GM21360 (cell line): Measurements from ENCODE around the gene AK5.
"Not testable (repeated sequence)": the region's sequence is repeated elsewhere in the genome, so short reads cannot be mapped to it uniquely, and the experiment has no call there.

Source experiments
- ATAC-seq: cut with Tn5 transposase; IDR thresholded peaks from one replicate; pipeline ENCODE4 v1.9.1; 2021; ENCODE audit warnings: mild to moderate bottlenecking, moderate library complexity; ENCODE audit not compliant: unreplicated experiment

AK5 gene

DNA sequence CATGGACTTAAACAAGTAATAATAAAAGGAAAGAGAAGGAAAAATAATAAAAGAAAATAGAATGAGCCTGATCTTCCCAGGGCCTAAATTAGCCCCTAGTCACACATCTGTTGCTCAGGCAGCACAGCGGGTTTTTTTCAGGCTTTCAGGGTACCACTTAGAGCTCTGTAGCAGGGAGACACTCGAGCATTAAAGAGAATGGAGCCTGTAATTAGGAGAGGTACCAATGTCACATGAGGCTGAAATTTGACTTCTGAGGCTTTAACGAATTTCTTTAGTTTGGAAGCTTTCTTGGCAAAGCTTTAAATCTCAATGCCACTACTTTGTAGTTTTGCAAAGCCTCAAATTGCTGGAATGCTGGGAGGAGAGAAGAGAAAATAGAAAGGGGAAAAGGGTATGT lies 116.3 kb downstream of the AK5 start:
- ATAC-seq: no peak

DNA sequence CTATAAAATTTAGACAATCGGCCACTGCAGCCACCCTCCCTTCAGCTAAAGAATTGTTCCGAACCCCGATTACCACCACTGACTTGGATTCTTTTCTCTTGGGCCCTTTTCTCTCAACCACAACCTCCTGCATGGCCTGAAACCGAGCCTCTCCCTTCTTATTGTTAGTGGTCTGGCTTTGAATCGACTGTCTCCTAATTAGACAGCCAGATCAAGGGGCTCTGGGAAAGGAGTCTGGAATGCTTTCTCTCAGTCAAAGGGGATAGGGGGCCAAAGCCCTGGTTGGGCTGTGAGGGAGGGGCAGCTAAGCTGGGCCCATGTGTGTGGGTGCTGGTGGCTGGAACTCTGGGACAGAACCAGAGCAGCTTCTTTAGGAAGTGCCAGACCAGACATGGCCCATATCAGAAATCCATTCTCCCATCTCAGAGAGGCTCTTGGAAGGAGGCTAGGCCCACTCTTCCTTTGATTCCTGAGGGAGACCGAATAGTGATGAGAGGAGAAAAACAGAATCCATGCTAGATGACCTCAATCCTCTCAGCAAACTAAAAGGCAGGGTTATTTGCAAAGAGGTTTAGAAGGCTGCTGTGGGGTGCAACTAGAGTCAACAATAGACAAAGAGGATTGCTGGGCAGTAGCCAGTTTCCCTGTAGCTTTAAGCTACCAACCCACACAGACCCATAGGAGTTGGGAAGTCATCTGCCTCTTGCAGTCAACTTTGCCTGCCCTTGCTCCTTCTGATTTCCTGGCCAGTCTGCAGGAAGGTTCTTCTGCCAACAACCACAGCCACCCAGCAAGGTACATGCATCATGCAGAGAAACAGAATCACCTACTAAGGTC lies 117.6 kb downstream of the AK5 start:
- no peak for ATAC-seq

GRCh38 chr1:77400781-77401180 lies 119.0 kb downstream of the AK5 start:
- no peak for ATAC-seq

GRCh38 chr1:77401384-77401783 lies 119.6 kb downstream of the AK5 start:
- no peak for ATAC-seq

DNA sequence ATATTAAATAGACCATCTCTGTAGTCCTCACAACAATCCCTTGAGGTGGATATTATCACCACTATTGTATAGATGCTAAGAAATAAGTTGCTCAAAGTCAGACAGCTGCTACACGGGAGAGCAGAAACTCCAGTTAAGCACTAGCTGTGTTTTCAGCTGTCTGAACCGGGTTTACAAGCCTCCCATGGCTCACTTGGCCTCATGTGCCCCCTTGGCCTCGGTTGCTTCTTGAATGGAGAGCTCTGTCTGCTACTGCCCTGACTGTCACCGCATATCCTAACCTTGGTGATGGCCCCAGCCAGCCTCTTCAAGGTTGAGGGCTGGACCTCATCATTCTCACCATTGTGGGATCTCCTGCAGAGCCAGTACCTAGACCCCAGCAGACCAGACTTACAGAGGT lies 123.4 kb downstream of the AK5 start:
- ATAC-seq: no peak

DNA sequence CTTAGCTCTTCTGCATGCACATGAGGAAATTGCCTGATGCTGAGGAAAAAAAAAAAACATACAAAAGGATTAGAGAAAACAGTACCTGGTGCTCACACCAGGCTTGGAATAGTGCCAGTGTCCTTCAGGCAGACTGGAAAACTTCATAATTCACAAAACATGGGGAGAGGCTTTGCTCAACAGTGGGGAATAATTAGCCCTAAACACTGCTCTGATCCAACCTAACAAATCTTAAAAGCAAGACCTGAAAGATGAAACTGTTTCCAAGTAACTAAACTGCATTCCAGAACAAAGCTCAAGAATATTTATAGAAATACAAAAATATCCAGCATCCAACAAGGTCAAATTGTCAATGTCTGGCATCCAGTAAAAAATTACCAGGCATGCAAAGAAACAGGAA lies 124.8 kb downstream of the AK5 start:
- ATAC-seq: no peak

DNA sequence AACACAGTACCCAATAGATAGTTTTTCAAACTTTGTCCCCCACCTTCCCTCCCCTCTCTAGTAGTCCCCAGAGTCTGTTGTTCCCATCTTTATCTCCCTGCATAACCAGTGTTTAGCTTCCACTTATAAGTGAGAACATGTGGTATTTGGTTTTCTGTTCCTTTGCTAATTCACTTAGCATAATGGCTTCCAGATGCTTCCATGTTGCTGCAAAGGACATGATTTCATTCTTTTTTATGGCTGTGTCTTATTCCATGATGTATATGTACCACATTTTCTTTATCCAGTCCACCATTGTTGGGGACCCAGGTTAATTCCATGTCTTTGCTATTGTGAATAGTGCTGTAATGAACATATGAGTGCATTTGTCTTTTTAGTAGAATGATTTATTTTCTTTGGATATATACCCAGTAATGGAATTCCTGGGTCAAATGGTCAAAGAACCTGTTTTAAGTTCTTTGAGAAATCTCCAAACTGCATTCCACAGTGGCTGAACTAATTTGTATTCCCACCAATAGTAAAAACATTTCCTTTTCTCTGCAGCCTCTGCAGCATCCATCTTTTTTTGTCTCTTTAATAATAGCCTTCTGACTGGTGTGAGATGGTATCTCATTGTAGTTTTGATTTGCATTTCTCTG lies 126.0 kb downstream of the AK5 start:
- ATAC-seq: no peak

DNA sequence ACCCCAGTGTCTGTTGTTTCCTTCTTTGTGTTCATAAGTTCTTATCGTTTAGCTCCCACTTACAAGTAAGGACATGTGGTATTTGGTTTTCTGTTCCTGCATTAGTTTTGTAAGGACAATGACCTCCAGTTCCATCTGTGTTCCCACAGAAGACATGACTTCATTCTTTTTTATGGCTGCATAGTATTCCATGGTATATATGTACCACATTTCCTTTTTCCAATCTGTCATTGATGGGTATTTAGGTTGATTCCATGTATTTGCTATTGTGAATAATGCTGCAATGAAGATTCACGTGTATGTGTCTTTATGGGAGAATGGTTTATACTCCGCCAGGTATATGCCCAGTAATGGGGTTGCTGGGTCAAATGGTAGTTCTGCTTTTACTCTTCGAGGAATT lies 127.1 kb downstream of the AK5 start:
- not testable (repeated sequence) for ATAC-seq

DNA sequence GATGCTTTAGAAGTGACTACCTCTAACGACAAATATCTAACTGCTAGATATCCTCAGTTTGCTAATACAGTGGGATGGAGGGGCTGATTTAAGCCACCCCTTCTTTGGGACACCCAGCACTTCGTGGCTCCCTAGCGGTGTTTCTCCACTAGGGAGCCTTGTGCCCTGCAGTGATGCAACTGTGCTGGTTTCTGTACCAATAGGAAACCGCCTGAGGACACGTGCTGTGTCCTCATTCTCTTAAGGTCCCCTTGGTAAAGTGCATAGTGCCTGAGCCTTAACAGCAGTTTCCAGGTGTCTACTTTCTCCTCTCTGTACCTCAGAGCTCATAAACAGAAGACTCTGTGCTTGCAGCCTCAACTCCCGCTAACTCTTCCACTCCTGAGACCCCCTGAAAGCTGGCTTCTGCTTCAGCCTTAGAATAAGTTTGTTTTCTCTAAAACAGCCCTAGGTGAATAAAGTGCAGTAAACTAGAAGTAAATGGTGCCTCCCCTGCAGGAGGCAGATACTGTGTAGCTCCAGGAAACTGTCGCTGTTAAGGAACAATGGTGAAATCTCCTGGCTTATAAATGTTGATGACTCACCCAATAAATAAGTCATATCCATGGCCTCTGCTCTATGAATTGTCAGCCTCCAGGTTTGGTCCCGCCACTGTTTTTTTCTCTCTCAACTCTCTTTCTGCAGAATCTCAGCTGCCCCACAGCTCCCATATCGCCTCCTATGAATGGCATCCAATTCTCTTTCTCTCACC lies 130.4 kb downstream of the AK5 start:
- no peak for ATAC-seq

DNA sequence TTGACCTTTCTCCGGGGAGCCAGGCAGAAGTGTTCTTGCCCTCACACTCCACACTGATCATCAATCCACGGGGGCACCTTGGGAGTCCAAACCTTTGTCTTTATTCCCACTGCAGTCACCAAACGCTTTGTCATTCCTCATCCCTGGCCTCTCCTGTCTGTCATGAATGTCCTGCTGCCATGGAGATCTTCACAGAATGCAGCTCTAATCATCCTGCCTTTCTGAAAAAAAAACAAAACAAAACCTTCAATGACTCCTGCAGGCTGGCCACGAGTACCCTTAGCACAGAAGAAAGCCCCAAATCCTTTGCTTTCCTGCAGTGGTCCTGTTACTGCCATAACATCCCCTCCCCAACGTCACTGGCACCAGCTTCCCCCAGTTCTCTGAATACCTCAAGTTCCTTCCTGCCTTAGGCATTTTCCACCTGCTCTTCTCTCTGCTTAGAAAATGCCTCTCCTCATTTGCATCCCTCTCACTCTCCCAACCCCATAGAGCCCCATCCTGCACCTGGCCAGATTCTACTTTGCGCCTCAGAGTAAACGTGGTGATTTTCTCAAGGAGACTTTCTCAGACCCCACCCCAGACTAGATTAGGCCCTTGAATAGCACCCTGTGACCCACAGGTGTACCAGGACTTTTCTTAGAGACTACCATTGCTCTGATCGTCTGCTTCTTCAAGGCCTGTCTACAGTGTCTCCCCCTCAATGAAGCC lies 131.2 kb downstream of the AK5 start:
- peak; percentile 37 for ATAC-seq

GRCh38 chr1:77413541-77414335 lies 131.9 kb downstream of the AK5 start:
- ATAC-seq: peak; percentile 85

DNA sequence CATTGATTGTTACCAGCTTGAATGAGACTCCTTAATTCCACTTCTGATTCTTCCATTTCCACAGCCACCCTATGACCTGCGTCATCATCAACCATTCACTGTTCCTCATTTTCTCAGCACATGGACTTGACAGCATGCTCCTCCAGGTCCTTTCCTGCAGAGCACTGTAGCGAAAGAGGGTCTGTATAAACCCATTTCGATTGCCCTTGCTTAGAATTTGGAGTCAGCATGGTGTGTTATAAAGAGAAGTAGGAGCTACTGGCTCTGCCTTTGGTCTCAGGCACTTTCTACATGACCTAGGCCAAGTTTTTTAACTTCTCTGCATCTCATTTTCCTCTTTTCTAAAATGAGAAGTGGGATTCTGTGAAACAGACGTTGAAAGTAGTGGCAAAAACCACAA lies 133.8 kb downstream of the AK5 start:
- no peak for ATAC-seq

DNA sequence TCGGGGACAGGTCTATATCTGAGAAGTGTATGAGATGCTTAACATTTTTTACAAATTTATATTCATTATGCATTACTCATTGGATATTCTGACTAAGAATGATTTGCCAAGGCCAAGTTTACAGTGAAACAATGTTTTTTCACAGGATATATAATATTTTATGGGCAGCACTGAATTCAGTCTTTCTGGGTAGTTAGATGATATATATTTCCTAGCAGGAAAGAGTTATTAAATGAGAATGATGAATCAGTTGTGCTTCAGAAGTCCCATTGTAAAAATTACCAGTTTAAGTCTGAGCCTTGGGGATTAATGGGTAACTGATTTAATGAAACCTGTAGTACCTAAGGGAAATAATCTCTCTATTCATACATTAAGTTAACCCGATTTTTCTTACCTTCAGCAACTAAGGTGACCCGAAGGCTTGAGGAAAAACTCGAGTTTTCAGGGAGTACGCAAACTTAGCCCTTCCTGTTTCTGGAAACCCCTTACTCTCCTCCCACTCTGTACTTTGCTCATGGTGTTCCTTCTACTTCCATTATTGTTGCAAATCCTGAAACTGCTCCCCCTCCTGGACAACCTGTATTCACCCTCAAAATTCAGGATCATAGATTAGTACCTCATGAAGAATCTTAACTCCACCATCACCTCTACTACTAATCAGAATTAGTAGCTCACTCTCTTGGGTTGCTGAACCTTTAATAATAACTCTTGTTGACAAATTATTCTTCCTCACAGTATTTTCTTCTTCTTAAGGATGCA lies 135.1 kb downstream of the AK5 start:
- no peak for ATAC-seq

- not testable (repeated sequence) for ATAC-seq
Measured at GRCh38 chr1:77418055-77418454, 136.2 kb downstream of the AK5 start.

DNA sequence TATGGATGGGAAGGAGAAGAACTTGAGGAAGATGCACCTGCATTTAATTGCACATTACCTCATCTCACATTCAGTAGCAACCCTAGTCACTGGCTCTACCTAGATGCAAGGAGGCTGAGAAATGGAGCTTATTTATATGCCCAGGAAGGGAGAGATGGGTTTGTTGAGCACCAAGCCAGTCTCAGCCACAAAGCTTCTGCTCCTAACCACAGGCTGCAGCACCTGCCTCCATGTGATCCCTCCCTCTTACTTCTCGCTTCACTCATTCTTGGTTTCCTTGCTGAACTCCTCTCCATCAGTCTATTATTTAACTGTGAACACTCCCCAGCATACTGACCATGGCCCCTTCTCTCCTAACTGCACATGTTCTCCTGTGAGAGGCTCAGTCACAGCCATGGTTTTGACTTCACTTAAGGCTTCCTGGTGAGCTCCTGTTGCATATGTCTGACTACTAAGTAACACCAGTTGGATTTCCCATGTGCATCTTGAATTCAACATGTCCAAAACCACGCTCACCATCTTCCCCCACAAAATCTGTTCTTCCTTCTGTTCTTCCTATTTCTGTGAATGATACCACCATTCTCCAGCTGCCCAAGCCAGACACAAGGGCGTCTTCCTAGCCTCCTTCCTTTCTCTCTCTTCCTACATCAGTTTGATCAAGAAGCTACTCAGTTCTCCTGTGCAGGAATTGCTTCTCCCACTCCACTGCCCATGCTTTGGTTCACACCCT lies 139.8 kb downstream of the AK5 start:
- ATAC-seq: peak; percentile 80

- no peak for ATAC-seq
Measured at GRCh38 chr1:77424236-77424635, 142.4 kb downstream of the AK5 start.

- no peak for ATAC-seq
Measured at GRCh38 chr1:77428068-77428467, 146.2 kb downstream of the AK5 start.

- no peak for ATAC-seq
Measured at GRCh38 chr1:77430966-77431690, 149.3 kb downstream of the AK5 start.
